Tibial artery (tissue), 4 donors: ENCODE measurements around the gene WDR77.
A peak's percentile ranks its signal among the peaks of the same experiment; 100 is the strongest.

ENCODE experiments used
- DNase-seq, 2 donors: peaks; one replicate each; pipeline ENCODE4 v3.0.0-alpha.2; 2019
- H3K27ac ChIP-seq, 2 donors: fragments of 200-600 bp; sonication (generic) in 1 of 2; 1 replicate in 1 of 2; 2 replicates in 1 of 2; pipeline ENCODE4 v1.5.1; 2018 to 2019; ENCODE audit warnings: mild to moderate bottlenecking in 1 of 2
- H3K27me3 ChIP-seq, 2 donors: fragments of 200-600 bp; sonication (generic) in 1 of 2; one replicate each; pipeline versions ENCODE4 v1.5.1 to v1.6.0; 2016 to 2019
- H3K36me3 ChIP-seq, 3 donors: fragments of 200-600 bp; sonication (generic) in 2 of 3; one replicate each; pipeline ENCODE4 v1.5.1; 2016 to 2019; ENCODE audit warnings: mild to moderate bottlenecking in 2 of 3
- H3K4me1 ChIP-seq, 4 donors: fragments of 200-600 bp; sonication (generic) in 2 of 4; 1 replicate in 3 of 4; 2 replicates in 1 of 4; pipeline ENCODE4 v1.5.1; 2016 to 2019
- H3K4me3 ChIP-seq, 2 donors: fragments of 200-600 bp; sonication (generic) in 1 of 2; 1 replicate in 1 of 2; 2 replicates in 1 of 2; pipeline ENCODE4 v1.5.1; 2018 to 2019; ENCODE audit warnings: mild to moderate bottlenecking in 2 of 2
- H3K9me3 ChIP-seq, 3 donors: fragments of 200-600 bp; sonication (generic) in 1 of 3; one replicate each; pipeline ENCODE4 v1.5.1; 2016 to 2019
- intact Hi-C: fragments of 100-400 bp; cut with DNase I; formaldehyde crosslinking; loops from one replicate; pipeline ENCODE4 v1.15.0; 2023; ENCODE audit warnings: low total_unique reads
- TF ChIP-seq, protein P1 (sequence below), 2 experiments: fragments of 200-600 bp in 1 of 2; fragments of 450-650 bp in 1 of 2; IDR thresholded peaks; one replicate each; pipeline ENCODE4 v1.5.1; 2017 to 2019; ENCODE audit warnings: antibody characterized with exemption in 2 of 2, mild to moderate bottlenecking in 1 of 2, moderate library complexity in 1 of 2

Gene WDR77

GRCh38 chr1:111483876-111484275, 34.8 kb upstream of the WDR77 start:
- intact Hi-C loops = loop anchor here (5.0 kb wide), 1 partner anchor 283 kb away; no protein-coding TSS in a partner anchor
- H3K36me3 ChIP-seq = no peaks in the 10 kb centered on the region
- peaks cover 0 to 7% (median 0%) of the 10 kb centered on the region in 4 donors for H3K4me1 ChIP-seq
- H3K27me3 ChIP-seq = no peaks in the 10 kb centered on the region
- no peak for DNase-seq
- H3K9me3 ChIP-seq = no peaks in the 10 kb centered on the region
- H3K4me3 ChIP-seq = no peak overlapping the region
- TF ChIP-seq, protein P1, sequence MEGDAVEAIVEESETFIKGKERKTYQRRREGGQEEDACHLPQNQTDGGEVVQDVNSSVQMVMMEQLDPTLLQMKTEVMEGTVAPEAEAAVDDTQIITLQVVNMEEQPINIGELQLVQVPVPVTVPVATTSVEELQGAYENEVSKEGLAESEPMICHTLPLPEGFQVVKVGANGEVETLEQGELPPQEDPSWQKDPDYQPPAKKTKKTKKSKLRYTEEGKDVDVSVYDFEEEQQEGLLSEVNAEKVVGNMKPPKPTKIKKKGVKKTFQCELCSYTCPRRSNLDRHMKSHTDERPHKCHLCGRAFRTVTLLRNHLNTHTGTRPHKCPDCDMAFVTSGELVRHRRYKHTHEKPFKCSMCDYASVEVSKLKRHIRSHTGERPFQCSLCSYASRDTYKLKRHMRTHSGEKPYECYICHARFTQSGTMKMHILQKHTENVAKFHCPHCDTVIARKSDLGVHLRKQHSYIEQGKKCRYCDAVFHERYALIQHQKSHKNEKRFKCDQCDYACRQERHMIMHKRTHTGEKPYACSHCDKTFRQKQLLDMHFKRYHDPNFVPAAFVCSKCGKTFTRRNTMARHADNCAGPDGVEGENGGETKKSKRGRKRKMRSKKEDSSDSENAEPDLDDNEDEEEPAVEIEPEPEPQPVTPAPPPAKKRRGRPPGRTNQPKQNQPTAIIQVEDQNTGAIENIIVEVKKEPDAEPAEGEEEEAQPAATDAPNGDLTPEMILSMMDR (IDR thresholded peaks at IDR 0.05) = no peak
- no peak overlapping the region for H3K27ac ChIP-seq

DNA sequence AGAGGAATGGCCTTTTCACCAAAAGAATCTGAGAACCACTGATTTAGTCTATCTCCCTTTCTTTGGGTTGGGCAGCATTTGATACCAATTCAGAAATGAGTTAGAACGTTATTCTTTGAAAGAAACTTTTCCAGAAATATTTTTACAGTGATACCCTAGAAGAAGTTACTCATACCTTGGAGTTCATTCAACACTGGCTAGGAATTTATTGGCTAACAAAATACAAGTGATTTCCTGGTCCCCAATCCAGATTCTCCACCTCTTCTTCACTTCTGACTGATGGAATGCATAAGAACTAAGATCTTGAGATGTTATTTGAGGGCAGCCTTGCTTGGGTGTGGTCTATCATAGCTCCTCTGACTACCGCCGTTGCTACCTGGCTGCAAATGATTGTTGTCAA, 34.1 kb upstream of the WDR77 start:
- TF ChIP-seq, protein P1 (IDR thresholded peaks at IDR 0.05) = no peak

DNA sequence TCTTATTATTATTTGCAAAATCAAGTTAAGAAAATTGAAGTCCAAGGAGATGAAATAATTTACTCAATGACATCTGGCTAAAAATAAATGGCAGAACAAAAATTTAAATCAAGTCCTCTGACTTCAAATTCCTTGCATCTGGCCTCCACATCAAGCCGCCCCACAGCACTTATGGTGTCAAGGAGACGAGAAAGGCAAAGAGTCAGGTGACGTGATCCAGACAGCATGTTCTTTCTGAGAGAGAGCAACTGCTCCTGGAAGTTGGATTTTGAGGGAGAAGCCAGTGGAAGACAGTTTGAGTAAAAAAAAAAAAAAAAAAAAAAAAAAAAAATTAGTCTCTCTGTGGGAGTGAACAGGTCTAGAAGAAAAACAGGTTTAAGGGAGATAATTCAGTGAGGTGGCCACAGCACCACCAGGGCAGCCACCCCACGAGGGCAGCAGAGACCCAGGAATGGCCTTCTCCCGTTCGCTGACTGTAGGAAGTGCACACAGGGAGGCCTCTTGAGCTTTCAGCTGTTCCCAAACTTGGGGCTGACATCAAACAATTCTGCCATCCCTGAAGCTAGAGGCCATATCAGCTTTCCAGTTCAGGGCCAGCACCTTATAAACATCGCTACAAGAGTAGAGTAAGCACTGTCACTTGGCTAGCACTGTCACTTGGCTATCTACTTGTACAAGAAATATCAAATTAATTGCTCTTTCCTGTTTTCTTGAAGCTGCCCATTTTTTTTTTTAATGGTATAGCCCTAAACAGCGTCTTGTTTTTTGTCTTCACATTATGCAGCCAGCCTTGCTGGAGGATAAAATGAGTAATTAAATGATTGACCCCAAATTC, 32.5 kb upstream of the WDR77 start:
- Histone ChIP-seq H3K9me3 (no peaks in the 10 kb centered on the region), H3K4me3 (no peak overlapping the region), H3K4me1 (peaks cover 0 to 7% (median 0%) of the 10 kb centered on the region in 4 donors), H3K27ac (no peak overlapping the region), H3K27me3 (no peaks in the 10 kb centered on the region), H3K36me3 (peaks cover 0 to 9% (median 0%) of the 10 kb centered on the region in 3 donors)
- peak; percentile 80 to 89 for DNase-seq
- TF ChIP-seq, protein P1 (IDR thresholded peaks at IDR 0.05) = peak; percentile 66 to 75
- intact Hi-C loops = loop anchor here (5.0 kb wide), 1 partner anchor 286 kb away; no protein-coding TSS in a partner anchor

More for the DNA sequence above, 34.1 kb upstream of the WDR77 start:
- DNase-seq = no peak
- Histone ChIP-seq H3K27me3 (no peaks in the 10 kb centered on the region), H3K9me3 (no peaks in the 10 kb centered on the region), H3K4me1 (peaks cover 0 to 7% (median 0%) of the 10 kb centered on the region in 4 donors), H3K4me3 (no peak overlapping the region), H3K27ac (no peak overlapping the region), H3K36me3 (no peaks in the 10 kb centered on the region)
- intact Hi-C loops = loop anchor here (5.0 kb wide), 1 partner anchor 284 kb away; no protein-coding TSS in a partner anchor

GRCh38 chr1:111480674-111481073, 31.6 kb upstream of the WDR77 start:
- Histone ChIP-seq H3K9me3 (no peaks in the 10 kb centered on the region), H3K27me3 (no peaks in the 10 kb centered on the region), H3K4me3 (no peak overlapping the region), H3K36me3 (peaks cover 0 to 9% (median 0%) of the 10 kb centered on the region in 3 donors), H3K4me1 (peaks cover 0 to 7% (median 0%) of the 10 kb centered on the region in 4 donors), H3K27ac (no peak overlapping the region)
- DNase-seq = no peak
- intact Hi-C loops = loop anchor here (5.0 kb wide), 1 partner anchor 287 kb away; no protein-coding TSS in a partner anchor
- TF ChIP-seq, protein P1 (IDR thresholded peaks at IDR 0.05) = no peak

DNA sequence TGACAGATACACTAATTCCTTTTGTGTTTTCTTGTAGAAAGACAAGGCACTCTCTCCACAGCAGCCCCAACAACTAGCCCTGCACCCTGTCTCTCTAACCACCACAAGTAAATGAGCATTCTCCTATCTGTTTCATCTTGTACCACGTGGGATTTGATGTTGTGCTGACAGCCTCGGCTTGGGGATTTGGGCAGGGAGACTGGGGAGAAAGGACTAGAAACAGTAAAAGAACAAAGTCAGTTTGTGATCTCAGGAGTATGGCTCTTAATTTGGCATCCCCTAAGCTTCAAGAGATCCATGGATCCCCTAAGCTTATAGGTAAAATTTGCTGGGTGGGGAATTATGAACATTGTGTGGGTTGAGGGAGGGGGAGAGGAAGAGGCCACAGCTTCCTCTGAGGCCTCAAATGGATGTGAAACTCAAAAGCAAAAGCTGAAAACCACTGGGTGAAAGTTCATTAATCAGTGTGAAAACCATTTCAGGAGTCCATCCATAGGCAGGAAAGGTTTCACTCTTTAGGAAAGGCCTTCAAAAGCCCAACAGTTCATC, 27.8 kb upstream of the WDR77 start:
- H3K27me3 ChIP-seq = no peaks in the 10 kb centered on the region
- TF ChIP-seq, protein P1 (IDR thresholded peaks at IDR 0.05) = no peak
- H3K36me3 ChIP-seq = peaks cover 0 to 14% (median 9%) of the 10 kb centered on the region in 3 donors
- intact Hi-C loops = no loop called here
- DNase-seq = no peak
- H3K9me3 ChIP-seq = no peaks in the 10 kb centered on the region
- peaks cover 0 to 18% (median 8%) of the 10 kb centered on the region in 4 donors for H3K4me1 ChIP-seq
- H3K4me3 ChIP-seq = no peak overlapping the region
- H3K27ac ChIP-seq = no peak overlapping the region
